MM.1S (cell line): ENCODE measurements around the gene ETNPPL.

Experiments used
- DNase-seq: peaks from one replicate; pipeline ENCODE4 v3.0.0-alpha.2; 2015
- H2AFZ ChIP-seq: fragments of 300-600 bp; sonication (generic); 2 replicates; pipeline ENCODE4 v1.6.0; 2016; ENCODE audit warnings: antibody characterized with exemption, low read length
- H3F3A ChIP-seq: fragments of 300-600 bp; sonication (generic); 2 replicates; pipeline ENCODE4 v1.6.1; 2016; ENCODE audit warnings: mild to moderate bottlenecking, antibody characterized with exemption, low read length, moderate library complexity, mixed read lengths; ENCODE audit not compliant: insufficient read depth
- H3K27ac ChIP-seq: fragments of 300-600 bp; sonication (generic); 2 replicates; pipeline ENCODE4 v1.5.1; 2016; ENCODE audit warnings: mild to moderate bottlenecking, low read length
- H3K27me3 ChIP-seq: fragments of 300-600 bp; sonication (generic); replicated peaks from 2 replicates; pipeline ENCODE4 v1.6.0; 2016; ENCODE audit warnings: low read length; ENCODE audit not compliant: insufficient read depth
- H3K36me3 ChIP-seq: fragments of 300-600 bp; sonication (generic); replicated peaks from 2 replicates; pipeline ENCODE4 v1.6.1; 2016; ENCODE audit warnings: mild to moderate bottlenecking, low read length, mixed read lengths; ENCODE audit not compliant: insufficient read depth
- H3K4me1 ChIP-seq: fragments of 300-600 bp; sonication (generic); 2 replicates; pipeline ENCODE4 v1.6.1; 2016; ENCODE audit warnings: low read length, mixed read lengths
- H3K4me2 ChIP-seq: fragments of 300-600 bp; sonication (generic); 2 replicates; pipeline ENCODE4 v1.6.0; 2016; ENCODE audit warnings: low read depth, low read length
- H3K4me3 ChIP-seq: fragments of 300-600 bp; sonication (generic); 2 replicates; pipeline ENCODE4 v1.5.1; 2016; ENCODE audit warnings: low read length, mixed read lengths
- H3K79me2 ChIP-seq: fragments of 300-600 bp; sonication (generic); 2 replicates; pipeline ENCODE4 v1.6.1; 2016; ENCODE audit warnings: mixed run types, low read length, mixed read lengths
- H3K9ac ChIP-seq: fragments of 300-600 bp; sonication (generic); 2 replicates; pipeline ENCODE4 v1.6.1; 2016; ENCODE audit warnings: low read length, mixed read lengths
- H3K9me2 ChIP-seq: fragments of 300-600 bp; sonication (generic); replicated peaks from 2 replicates; pipeline ENCODE4 v1.6.1; 2016; ENCODE audit warnings: mild to moderate bottlenecking, low read length, mixed read lengths; ENCODE audit not compliant: insufficient read depth
- H3K9me3 ChIP-seq: fragments of 300-600 bp; sonication (generic); replicated peaks from 2 replicates; pipeline ENCODE4 v1.6.1; 2016; ENCODE audit warnings: mild to moderate bottlenecking, low read length, mixed read lengths; ENCODE audit not compliant: insufficient read depth
- H4K20me1 ChIP-seq: fragments of 300-600 bp; sonication (generic); 2 replicates; pipeline ENCODE4 v1.6.1; 2016; ENCODE audit warnings: mild to moderate bottlenecking, low read length, moderate library complexity, mixed read lengths; ENCODE audit not compliant: insufficient read depth
- CTCF ChIP-seq: fragments of 300-600 bp; sonication (generic); IDR thresholded peaks from 2 replicates; pipeline ENCODE4 v1.5.1; 2016; ENCODE audit warnings: antibody characterized with exemption, low read length, mixed read lengths
- EZH2 ChIP-seq: fragments of 300-600 bp; sonication (generic); optimal IDR thresholded peaks from 2 replicates; pipeline ENCODE3; 2017; ENCODE audit warnings: low read depth, mild to moderate bottlenecking, antibody characterized with exemption, low read length, mixed read lengths
- EZH2phosphoT487 ChIP-seq: fragments of 300-600 bp; sonication (generic); IDR thresholded peaks from 2 replicates; pipeline ENCODE4 v1.6.1; 2018; ENCODE audit warnings: antibody characterized with exemption, low read length

Gene ETNPPL

GRCh38 chr4:108731006-108731405, 31.8 kb downstream of the ETNPPL start:
- no peak overlapping the region for H2AFZ ChIP-seq
- no peaks in the 10 kb centered on the region for H3K9me3 ChIP-seq
- no peak overlapping the region for H3K9ac ChIP-seq
- no peaks in the 10 kb centered on the region for H3K79me2 ChIP-seq
- no peak for TF ChIP-seq CTCF
- no peak for TF ChIP-seq EZH2phosphoT487
- TF ChIP-seq EZH2, result no peak
- no peak for DNase-seq
- H4K20me1 ChIP-seq, result no peaks in the 10 kb centered on the region
- no peak overlapping the region for H3K27ac ChIP-seq
- no peak overlapping the region for H3K4me3 ChIP-seq
- no peaks in the 10 kb centered on the region for H3K4me1 ChIP-seq
- H3K27me3 ChIP-seq, result no peaks in the 10 kb centered on the region
- H3K36me3 ChIP-seq, result no peaks in the 10 kb centered on the region
- no peaks in the 10 kb centered on the region for H3K9me2 ChIP-seq
- no peak overlapping the region for H3K4me2 ChIP-seq
- no peaks in the 10 kb centered on the region for H3F3A ChIP-seq

- H3K4me3 ChIP-seq, result no peak overlapping the region
- H3K9me3 ChIP-seq, result no peaks in the 10 kb centered on the region
- no peaks in the 10 kb centered on the region for H3K79me2 ChIP-seq
- no peaks in the 10 kb centered on the region for H3K4me1 ChIP-seq
- no peaks in the 10 kb centered on the region for H3K36me3 ChIP-seq
- no peaks in the 10 kb centered on the region for H4K20me1 ChIP-seq
- DNase-seq, result no peak
- H2AFZ ChIP-seq, result no peak overlapping the region
- no peak for TF ChIP-seq EZH2
- no peak for TF ChIP-seq EZH2phosphoT487
- no peak for TF ChIP-seq CTCF
- no peaks in the 10 kb centered on the region for H3K9me2 ChIP-seq
- H3K4me2 ChIP-seq, result no peak overlapping the region
- H3K27ac ChIP-seq, result no peak overlapping the region
- H3K9ac ChIP-seq, result no peak overlapping the region
- no peaks in the 10 kb centered on the region for H3K27me3 ChIP-seq
- no peaks in the 10 kb centered on the region for H3F3A ChIP-seq
These were observed 32.3 kb downstream of the ETNPPL start for GRCh38 chr4:108730579-108730978.

GRCh38 chr4:108729731-108730130, 33.1 kb downstream of the ETNPPL start:
- no peaks in the 10 kb centered on the region for H3K9me3 ChIP-seq
- TF ChIP-seq CTCF, result no peak
- TF ChIP-seq EZH2phosphoT487, result no peak
- TF ChIP-seq EZH2, result no peak
- H3K4me2 ChIP-seq, result no peak overlapping the region
- no peaks in the 10 kb centered on the region for H3F3A ChIP-seq
- no peak overlapping the region for H2AFZ ChIP-seq
- H4K20me1 ChIP-seq, result no peaks in the 10 kb centered on the region
- no peaks in the 10 kb centered on the region for H3K36me3 ChIP-seq
- H3K79me2 ChIP-seq, result no peaks in the 10 kb centered on the region
- no peak overlapping the region for H3K4me3 ChIP-seq
- H3K27ac ChIP-seq, result no peak overlapping the region
- no peaks in the 10 kb centered on the region for H3K4me1 ChIP-seq
- no peaks in the 10 kb centered on the region for H3K9me2 ChIP-seq
- H3K9ac ChIP-seq, result no peak overlapping the region
- DNase-seq, result no peak
- no peaks in the 10 kb centered on the region for H3K27me3 ChIP-seq
